ENCODE data around the gene TRIM63. TPM values are rescaled to one million over a fixed set of nuclear protein-coding genes. Genes with fewer than 3 reads are reported as not detected.
A peak's percentile ranks its signal among the peaks of the same experiment; 100 is the strongest.

TRIM63 gene
- total RNA-seq, 1 experiment from 2014 or later = not detected

DNA sequence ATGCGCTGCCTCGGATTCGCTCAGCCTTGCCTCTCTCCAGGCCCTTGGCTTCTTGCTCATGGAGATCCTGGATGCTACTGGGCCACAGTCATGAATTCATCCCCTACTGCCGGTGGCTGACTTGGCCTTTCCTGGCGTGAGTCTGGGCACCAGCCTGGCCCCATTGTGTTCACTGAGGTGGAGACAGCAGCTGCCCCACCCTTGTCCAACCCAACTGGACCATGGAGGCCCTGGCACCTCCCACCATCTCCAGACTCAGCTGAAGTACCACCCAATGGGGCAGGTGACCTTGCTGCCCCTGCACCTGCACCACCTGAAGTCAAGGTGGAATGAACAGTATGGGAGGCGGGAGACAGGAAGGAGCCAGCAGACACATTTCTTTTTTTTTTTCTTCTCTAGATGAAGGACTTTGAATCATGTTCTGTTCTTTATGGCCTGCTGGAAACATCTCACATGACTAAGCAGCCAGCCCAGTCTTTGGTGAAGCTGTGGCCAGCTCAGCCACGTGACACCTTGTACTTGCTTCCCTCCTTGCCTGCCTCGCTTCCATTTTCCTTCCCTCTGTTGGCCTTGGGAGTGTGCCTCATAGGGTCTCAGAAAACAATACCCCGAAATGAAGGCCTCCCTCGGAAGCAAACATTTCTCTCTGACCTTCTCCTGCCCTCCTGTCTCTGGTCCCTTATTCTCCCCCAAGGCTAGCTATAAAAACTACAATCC lies 17.7 kb downstream of the TRIM63 start (continued):
- TF ChIP-seq, protein P1, sequence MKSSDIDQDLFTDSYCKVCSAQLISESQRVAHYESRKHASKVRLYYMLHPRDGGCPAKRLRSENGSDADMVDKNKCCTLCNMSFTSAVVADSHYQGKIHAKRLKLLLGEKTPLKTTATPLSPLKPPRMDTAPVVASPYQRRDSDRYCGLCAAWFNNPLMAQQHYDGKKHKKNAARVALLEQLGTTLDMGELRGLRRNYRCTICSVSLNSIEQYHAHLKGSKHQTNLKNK (CRISPR knock-in tag; IDR thresholded peaks at IDR 0.05) = no peak
- TF ChIP-seq FOXP1 (CRISPR knock-in tag; IDR thresholded peaks at IDR 0.05; ENCODE audit: borderline replicate concordance) (no peak), ZNF396 (CRISPR knock-in tag; IDR thresholded peaks at IDR 0.05; ENCODE audit: borderline replicate concordance) (no peak), GABPB1 (CRISPR knock-in tag; IDR thresholded peaks at IDR 0.05) (no peak), ATF1 (CRISPR knock-in tag; IDR thresholded peaks at IDR 0.05) (no peak), JAZF1 (CRISPR knock-in tag; IDR thresholded peaks at IDR 0.05) (no peak), ZNF263 (CRISPR knock-in tag; IDR thresholded peaks at IDR 0.05; ENCODE audit: low read depth) (no peak), NFE2L1 (CRISPR knock-in tag; IDR thresholded peaks at IDR 0.05) (no peak)
- TF ChIP-seq, protein P2, sequence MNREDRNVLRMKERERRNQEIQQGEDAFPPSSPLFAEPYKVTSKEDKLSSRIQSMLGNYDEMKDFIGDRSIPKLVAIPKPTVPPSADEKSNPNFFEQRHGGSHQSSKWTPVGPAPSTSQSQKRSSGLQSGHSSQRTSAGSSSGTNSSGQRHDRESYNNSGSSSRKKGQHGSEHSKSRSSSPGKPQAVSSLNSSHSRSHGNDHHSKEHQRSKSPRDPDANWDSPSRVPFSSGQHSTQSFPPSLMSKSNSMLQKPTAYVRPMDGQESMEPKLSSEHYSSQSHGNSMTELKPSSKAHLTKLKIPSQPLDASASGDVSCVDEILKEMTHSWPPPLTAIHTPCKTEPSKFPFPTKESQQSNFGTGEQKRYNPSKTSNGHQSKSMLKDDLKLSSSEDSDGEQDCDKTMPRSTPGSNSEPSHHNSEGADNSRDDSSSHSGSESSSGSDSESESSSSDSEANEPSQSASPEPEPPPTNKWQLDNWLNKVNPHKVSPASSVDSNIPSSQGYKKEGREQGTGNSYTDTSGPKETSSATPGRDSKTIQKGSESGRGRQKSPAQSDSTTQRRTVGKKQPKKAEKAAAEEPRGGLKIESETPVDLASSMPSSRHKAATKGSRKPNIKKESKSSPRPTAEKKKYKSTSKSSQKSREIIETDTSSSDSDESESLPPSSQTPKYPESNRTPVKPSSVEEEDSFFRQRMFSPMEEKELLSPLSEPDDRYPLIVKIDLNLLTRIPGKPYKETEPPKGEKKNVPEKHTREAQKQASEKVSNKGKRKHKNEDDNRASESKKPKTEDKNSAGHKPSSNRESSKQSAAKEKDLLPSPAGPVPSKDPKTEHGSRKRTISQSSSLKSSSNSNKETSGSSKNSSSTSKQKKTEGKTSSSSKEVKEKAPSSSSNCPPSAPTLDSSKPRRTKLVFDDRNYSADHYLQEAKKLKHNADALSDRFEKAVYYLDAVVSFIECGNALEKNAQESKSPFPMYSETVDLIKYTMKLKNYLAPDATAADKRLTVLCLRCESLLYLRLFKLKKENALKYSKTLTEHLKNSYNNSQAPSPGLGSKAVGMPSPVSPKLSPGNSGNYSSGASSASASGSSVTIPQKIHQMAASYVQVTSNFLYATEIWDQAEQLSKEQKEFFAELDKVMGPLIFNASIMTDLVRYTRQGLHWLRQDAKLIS (CRISPR knock-in tag; IDR thresholded peaks at IDR 0.05; ENCODE audit: borderline replicate concordance) = no peak
- TF ChIP-seq, protein P3, sequence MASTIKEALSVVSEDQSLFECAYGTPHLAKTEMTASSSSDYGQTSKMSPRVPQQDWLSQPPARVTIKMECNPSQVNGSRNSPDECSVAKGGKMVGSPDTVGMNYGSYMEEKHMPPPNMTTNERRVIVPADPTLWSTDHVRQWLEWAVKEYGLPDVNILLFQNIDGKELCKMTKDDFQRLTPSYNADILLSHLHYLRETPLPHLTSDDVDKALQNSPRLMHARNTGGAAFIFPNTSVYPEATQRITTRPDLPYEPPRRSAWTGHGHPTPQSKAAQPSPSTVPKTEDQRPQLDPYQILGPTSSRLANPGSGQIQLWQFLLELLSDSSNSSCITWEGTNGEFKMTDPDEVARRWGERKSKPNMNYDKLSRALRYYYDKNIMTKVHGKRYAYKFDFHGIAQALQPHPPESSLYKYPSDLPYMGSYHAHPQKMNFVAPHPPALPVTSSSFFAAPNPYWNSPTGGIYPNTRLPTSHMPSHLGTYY (CRISPR knock-in tag; IDR thresholded peaks at IDR 0.05) = no peak
- TF ChIP-seq, protein P4, sequence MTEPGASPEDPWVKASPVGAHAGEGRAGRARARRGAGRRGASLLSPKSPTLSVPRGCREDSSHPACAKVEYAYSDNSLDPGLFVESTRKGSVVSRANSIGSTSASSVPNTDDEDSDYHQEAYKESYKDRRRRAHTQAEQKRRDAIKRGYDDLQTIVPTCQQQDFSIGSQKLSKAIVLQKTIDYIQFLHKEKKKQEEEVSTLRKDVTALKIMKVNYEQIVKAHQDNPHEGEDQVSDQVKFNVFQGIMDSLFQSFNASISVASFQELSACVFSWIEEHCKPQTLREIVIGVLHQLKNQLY (CRISPR knock-in tag; IDR thresholded peaks at IDR 0.05) = no peak
- TF ChIP-seq, protein P5, sequence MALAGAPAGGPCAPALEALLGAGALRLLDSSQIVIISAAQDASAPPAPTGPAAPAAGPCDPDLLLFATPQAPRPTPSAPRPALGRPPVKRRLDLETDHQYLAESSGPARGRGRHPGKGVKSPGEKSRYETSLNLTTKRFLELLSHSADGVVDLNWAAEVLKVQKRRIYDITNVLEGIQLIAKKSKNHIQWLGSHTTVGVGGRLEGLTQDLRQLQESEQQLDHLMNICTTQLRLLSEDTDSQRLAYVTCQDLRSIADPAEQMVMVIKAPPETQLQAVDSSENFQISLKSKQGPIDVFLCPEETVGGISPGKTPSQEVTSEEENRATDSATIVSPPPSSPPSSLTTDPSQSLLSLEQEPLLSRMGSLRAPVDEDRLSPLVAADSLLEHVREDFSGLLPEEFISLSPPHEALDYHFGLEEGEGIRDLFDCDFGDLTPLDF (CRISPR knock-in tag; IDR thresholded peaks at IDR 0.05) = no peak
- TF ChIP-seq, protein P6, sequence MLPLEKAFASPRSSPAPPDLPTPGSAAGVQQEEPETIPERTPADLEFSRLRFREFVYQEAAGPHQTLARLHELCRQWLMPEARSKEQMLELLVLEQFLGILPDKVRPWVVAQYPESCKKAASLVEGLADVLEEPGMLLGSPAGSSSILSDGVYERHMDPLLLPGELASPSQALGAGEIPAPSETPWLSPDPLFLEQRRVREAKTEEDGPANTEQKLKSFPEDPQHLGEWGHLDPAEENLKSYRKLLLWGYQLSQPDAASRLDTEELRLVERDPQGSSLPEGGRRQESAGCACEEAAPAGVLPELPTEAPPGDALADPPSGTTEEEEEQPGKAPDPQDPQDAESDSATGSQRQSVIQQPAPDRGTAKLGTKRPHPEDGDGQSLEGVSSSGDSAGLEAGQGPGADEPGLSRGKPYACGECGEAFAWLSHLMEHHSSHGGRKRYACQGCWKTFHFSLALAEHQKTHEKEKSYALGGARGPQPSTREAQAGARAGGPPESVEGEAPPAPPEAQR (CRISPR knock-in tag; IDR thresholded peaks at IDR 0.05) = no peak

DNA sequence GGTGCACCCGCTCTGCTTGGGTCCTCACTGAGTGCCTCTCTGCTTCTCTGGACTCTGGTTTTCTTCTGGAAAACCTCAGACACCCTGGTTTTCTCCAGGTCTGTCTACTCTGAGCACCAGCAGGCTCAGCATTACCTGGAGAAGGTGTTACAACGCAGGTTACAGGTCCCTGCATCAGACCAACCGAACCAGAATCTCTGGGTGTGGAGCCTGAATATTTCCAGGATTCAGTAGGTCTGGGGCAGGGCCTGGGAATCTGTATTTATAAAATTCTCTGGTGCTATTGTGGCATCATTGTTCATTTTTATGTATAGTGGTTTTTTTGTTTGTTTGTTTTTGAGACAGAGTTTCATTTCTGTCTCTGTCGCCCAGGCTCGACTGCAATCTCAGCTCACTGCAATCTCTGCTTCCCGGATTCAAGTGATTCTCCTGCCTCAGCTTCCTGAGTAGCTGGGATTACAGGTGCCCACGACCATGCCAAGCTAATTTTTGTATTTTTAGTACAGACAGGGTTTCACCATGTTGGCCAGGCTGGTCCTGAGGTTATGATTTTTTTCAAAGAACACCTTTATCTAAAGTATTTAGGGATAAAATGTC lies 20.1 kb downstream of the TRIM63 start:
- ChIA-PET POLR2A (interaction anchor here (0.7 kb wide), 1 partner anchor 27 kb away, joined by 3 read pairs; no protein-coding TSS in a partner anchor), CTCF (interaction anchor here (0.7 to 3.5 kb wide), 2 partner anchors 98 to 1684 kb away, joined by 3 to 15 read pairs; no protein-coding TSS in a partner anchor)
- H3K4me1 Mint-ChIP-seq = peaks cover 3% of the 10 kb centered on the region
- ATAC-seq (no peak), DNase-seq (ENCODE audit: low spot score) (no peak)
- peaks cover 94% of the 10 kb centered on the region for H3K27me3 Mint-ChIP-seq (ENCODE audit: low read depth)
- H3K36me3 Mint-ChIP-seq = no peaks in the 10 kb centered on the region
- no peaks in the 10 kb centered on the region for H3K9me3 Mint-ChIP-seq
- H3K27ac Mint-ChIP-seq = no peak overlapping the region
- peak overlapping the region; percentile 59; the same call in 1 of the 2 replicates for H3K4me3 Mint-ChIP-seq
- TF ChIP-seq, protein P7, sequence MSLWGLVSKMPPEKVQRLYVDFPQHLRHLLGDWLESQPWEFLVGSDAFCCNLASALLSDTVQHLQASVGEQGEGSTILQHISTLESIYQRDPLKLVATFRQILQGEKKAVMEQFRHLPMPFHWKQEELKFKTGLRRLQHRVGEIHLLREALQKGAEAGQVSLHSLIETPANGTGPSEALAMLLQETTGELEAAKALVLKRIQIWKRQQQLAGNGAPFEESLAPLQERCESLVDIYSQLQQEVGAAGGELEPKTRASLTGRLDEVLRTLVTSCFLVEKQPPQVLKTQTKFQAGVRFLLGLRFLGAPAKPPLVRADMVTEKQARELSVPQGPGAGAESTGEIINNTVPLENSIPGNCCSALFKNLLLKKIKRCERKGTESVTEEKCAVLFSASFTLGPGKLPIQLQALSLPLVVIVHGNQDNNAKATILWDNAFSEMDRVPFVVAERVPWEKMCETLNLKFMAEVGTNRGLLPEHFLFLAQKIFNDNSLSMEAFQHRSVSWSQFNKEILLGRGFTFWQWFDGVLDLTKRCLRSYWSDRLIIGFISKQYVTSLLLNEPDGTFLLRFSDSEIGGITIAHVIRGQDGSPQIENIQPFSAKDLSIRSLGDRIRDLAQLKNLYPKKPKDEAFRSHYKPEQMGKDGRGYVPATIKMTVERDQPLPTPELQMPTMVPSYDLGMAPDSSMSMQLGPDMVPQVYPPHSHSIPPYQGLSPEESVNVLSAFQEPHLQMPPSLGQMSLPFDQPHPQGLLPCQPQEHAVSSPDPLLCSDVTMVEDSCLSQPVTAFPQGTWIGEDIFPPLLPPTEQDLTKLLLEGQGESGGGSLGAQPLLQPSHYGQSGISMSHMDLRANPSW (CRISPR knock-in tag; conservative IDR thresholded peaks at IDR 0.05; ENCODE audit: low read depth) = no peak
- TF ChIP-seq, protein P8, sequence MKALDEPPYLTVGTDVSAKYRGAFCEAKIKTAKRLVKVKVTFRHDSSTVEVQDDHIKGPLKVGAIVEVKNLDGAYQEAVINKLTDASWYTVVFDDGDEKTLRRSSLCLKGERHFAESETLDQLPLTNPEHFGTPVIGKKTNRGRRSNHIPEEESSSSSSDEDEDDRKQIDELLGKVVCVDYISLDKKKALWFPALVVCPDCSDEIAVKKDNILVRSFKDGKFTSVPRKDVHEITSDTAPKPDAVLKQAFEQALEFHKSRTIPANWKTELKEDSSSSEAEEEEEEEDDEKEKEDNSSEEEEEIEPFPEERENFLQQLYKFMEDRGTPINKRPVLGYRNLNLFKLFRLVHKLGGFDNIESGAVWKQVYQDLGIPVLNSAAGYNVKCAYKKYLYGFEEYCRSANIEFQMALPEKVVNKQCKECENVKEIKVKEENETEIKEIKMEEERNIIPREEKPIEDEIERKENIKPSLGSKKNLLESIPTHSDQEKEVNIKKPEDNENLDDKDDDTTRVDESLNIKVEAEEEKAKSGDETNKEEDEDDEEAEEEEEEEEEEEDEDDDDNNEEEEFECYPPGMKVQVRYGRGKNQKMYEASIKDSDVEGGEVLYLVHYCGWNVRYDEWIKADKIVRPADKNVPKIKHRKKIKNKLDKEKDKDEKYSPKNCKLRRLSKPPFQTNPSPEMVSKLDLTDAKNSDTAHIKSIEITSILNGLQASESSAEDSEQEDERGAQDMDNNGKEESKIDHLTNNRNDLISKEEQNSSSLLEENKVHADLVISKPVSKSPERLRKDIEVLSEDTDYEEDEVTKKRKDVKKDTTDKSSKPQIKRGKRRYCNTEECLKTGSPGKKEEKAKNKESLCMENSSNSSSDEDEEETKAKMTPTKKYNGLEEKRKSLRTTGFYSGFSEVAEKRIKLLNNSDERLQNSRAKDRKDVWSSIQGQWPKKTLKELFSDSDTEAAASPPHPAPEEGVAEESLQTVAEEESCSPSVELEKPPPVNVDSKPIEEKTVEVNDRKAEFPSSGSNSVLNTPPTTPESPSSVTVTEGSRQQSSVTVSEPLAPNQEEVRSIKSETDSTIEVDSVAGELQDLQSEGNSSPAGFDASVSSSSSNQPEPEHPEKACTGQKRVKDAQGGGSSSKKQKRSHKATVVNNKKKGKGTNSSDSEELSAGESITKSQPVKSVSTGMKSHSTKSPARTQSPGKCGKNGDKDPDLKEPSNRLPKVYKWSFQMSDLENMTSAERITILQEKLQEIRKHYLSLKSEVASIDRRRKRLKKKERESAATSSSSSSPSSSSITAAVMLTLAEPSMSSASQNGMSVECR (CRISPR knock-in tag; IDR thresholded peaks at IDR 0.05; ENCODE audit: borderline replicate concordance) = no peak
